Trophoblast cell (in vitro differentiated cells and primary cell): ENCODE measurements around the gene C9orf50.
"Not testable (repeated sequence)": the region's sequence is repeated elsewhere in the genome, so short reads cannot be mapped to it uniquely, and the experiment has no call there.

Experiments
- DNase-seq, 2 donors: peaks; one replicate each; pipeline ENCODE4 v3.0.0-alpha.2; 2016
- H2AFZ ChIP-seq: 2 replicates; pipeline ENCODE4 v1.6.1; 2013; ENCODE audit warnings: low read length, moderate library complexity, mild to moderate bottlenecking; ENCODE audit not compliant: insufficient read depth, poor library complexity
- H2AK5ac ChIP-seq: 2 replicates; pipeline ENCODE4 v1.6.1; 2013; ENCODE audit warnings: mild to moderate bottlenecking, low read length
- H2BK120ac ChIP-seq: 2 replicates; pipeline ENCODE4 v1.6.1; 2013; ENCODE audit warnings: low read length, mild to moderate bottlenecking, moderate library complexity; ENCODE audit not compliant: insufficient read depth, poor library complexity
- H2BK12ac ChIP-seq: 2 replicates; pipeline ENCODE4 v1.6.1; 2013; ENCODE audit warnings: mild to moderate bottlenecking, low read length, moderate library complexity
- H2BK5ac ChIP-seq: 2 replicates; pipeline ENCODE4 v1.6.1; 2013; ENCODE audit warnings: low read length, low read depth, moderate library complexity, mild to moderate bottlenecking; ENCODE audit not compliant: poor library complexity
- H3K14ac ChIP-seq: 2 replicates; pipeline ENCODE4 v1.6.1; 2013; ENCODE audit warnings: mild to moderate bottlenecking, low read length
- H3K18ac ChIP-seq: 2 replicates; pipeline ENCODE4 v1.6.1; 2013; ENCODE audit warnings: mild to moderate bottlenecking, low read length
- H3K23ac ChIP-seq: 2 replicates; pipeline ENCODE4 v1.6.1; 2013; ENCODE audit warnings: low read length
- H3K27ac ChIP-seq: 2 replicates; pipeline ENCODE4 v1.5.1; 2013; ENCODE audit warnings: low read depth, mild to moderate bottlenecking, inconsistent platforms, low read length, moderate library complexity
- H3K27me3 ChIP-seq: 2 replicates; pipeline ENCODE4 v1.6.1; 2013; ENCODE audit warnings: inconsistent platforms, mild to moderate bottlenecking, low read length, moderate library complexity; ENCODE audit not compliant: insufficient read depth
- H3K36me3 ChIP-seq, 2 experiments: 1 replicate in 1 of 2; 2 replicates in 1 of 2; pipeline ENCODE4 v1.6.1; 2013; ENCODE audit warnings: low read length in 2 of 2, mild to moderate bottlenecking in 2 of 2, moderate library complexity in 1 of 2; ENCODE audit not compliant: insufficient read depth in 2 of 2, control insufficient read depth in 1 of 2
- H3K4ac ChIP-seq: 2 replicates; pipeline ENCODE4 v1.6.1; 2013; ENCODE audit warnings: low read depth, mild to moderate bottlenecking, low read length, moderate library complexity
- H3K4me1 ChIP-seq, 2 experiments: 1 replicate in 1 of 2; 2 replicates in 1 of 2; pipeline ENCODE4 v1.6.1; 2013; ENCODE audit warnings: low read length in 2 of 2, mild to moderate bottlenecking in 2 of 2, moderate library complexity in 1 of 2; ENCODE audit not compliant: insufficient read depth in 2 of 2, control insufficient read depth in 1 of 2
- H3K4me2 ChIP-seq: 2 replicates; pipeline ENCODE4 v1.6.1; 2013; ENCODE audit warnings: inconsistent platforms, mild to moderate bottlenecking, low read length, moderate library complexity
- H3K4me3 ChIP-seq: 2 replicates; pipeline ENCODE4 v1.5.1; 2013; ENCODE audit warnings: mild to moderate bottlenecking, low read depth, low read length, inconsistent platforms
- H3K79me1 ChIP-seq: one replicate; pipeline ENCODE4 v1.6.1; 2013; ENCODE audit warnings: low read length
- H3K79me2 ChIP-seq: 2 replicates; pipeline ENCODE4 v1.6.1; 2013; ENCODE audit warnings: low read length, mild to moderate bottlenecking; ENCODE audit not compliant: control insufficient read depth, insufficient read depth, poor library complexity
- H3K9ac ChIP-seq: 2 replicates; pipeline ENCODE4 v1.6.1; 2013; ENCODE audit warnings: mild to moderate bottlenecking, low read length
- H3K9me3 ChIP-seq: 2 replicates; pipeline ENCODE4 v1.6.1; 2013; ENCODE audit warnings: low read depth, mild to moderate bottlenecking, control low read depth, inconsistent platforms, low read length; ENCODE audit not compliant: insufficient read depth
- H4K12ac ChIP-seq: 2 replicates; pipeline ENCODE4 v1.6.1; 2013; ENCODE audit warnings: low read depth, mild to moderate bottlenecking, low read length, moderate library complexity
- H4K8ac ChIP-seq: 2 replicates; pipeline ENCODE4 v1.6.1; 2013; ENCODE audit warnings: low read depth, mild to moderate bottlenecking, low read length, moderate library complexity
- H4K91ac ChIP-seq: one replicate; pipeline ENCODE4 v1.6.1; 2013; ENCODE audit warnings: low read depth, mild to moderate bottlenecking, low read length, moderate library complexity
- WGBS: extraction: QIAGEN DNeasy Blood & Tissue Kit; methylation state at CpG from one replicate; pipeline ENCODE4 v1.1.7; 2013; ENCODE audit warnings: missing lambda C conversion rate; ENCODE audit not compliant: insufficient read length, insufficient coverage; ENCODE audit errors: extremely low coverage; 5-methylcytosine and 5-hydroxymethylcytosine counted together

C9orf50 gene

GRCh38 chr9:129592790-129593189 lies 28.1 kb downstream of the C9orf50 start:
- not testable (repeated sequence) for H3K23ac ChIP-seq, H2BK5ac ChIP-seq, H3K4me3 ChIP-seq, H4K12ac ChIP-seq, H4K91ac ChIP-seq, H3K79me2 ChIP-seq, H3K9me3 ChIP-seq, H2BK12ac ChIP-seq, H2AFZ ChIP-seq, H3K27ac ChIP-seq, H3K4ac ChIP-seq, H2BK120ac ChIP-seq, H3K36me3 ChIP-seq, DNase-seq, H2AK5ac ChIP-seq, H4K8ac ChIP-seq, H3K18ac ChIP-seq, H3K14ac ChIP-seq, H3K27me3 ChIP-seq, H3K9ac ChIP-seq, H3K4me2 ChIP-seq
- Histone ChIP-seq H3K79me1 (peaks cover 21% of the 10 kb centered on the region), H3K4me1 (peaks cover 18 to 19% of the 10 kb centered on the region in 2 experiments)
- no CpG with 5 or more reads among the region's 10 CpGs for whole genome bisulfite sequencing

GRCh38 chr9:129591916-129592315 lies 29.0 kb downstream of the C9orf50 start:
- Histone ChIP-seq H4K8ac (no peak overlapping the region), H2AFZ (no peak overlapping the region), H3K4me1 (peaks cover 14 to 18% of the 10 kb centered on the region in 2 experiments), H4K91ac (no peak overlapping the region), H3K4me2 (no peak overlapping the region), H3K27ac (no peak overlapping the region), H3K14ac (no peak overlapping the region), H3K4me3 (no peak overlapping the region), H3K4ac (no peak overlapping the region), H3K18ac (no peak overlapping the region), H3K9me3 (no peaks in the 10 kb centered on the region), H2BK5ac (no peak overlapping the region), H3K27me3 (no peaks in the 10 kb centered on the region), H3K79me1 (peaks cover 13% of the 10 kb centered on the region), H3K36me3 (no peaks in the 10 kb centered on the region), H2AK5ac (peak overlapping the region; percentile 60), H3K9ac (no peak overlapping the region), H2BK12ac (peak overlapping the region; percentile 30), H2BK120ac (no peak overlapping the region), H3K79me2 (peaks cover 3% of the 10 kb centered on the region), H3K23ac (no peak overlapping the region), H4K12ac (no peak overlapping the region)
- no peak for DNase-seq
- WGBS, result no CpG with 5 or more reads among the region's 5 CpGs

- Histone ChIP-seq H3K27me3 (no peaks in the 10 kb centered on the region), H3K79me1 (peaks cover 2% of the 10 kb centered on the region), H4K91ac (no peak overlapping the region), H3K23ac (no peak overlapping the region), H2BK12ac (no peak overlapping the region), H2AFZ (no peak overlapping the region), H3K4me2 (no peak overlapping the region), H3K4ac (no peak overlapping the region), H2BK120ac (no peak overlapping the region), H3K14ac (no peak overlapping the region), H2BK5ac (no peak overlapping the region), H3K9ac (no peak overlapping the region), H3K36me3 (no peaks in the 10 kb centered on the region), H3K79me2 (no peaks in the 10 kb centered on the region), H3K18ac (no peak overlapping the region), H3K4me3 (no peak overlapping the region), H2AK5ac (no peak overlapping the region), H4K8ac (no peak overlapping the region), H4K12ac (no peak overlapping the region), H3K4me1 (peaks cover 3 to 9% of the 10 kb centered on the region in 2 experiments), H3K9me3 (no peaks in the 10 kb centered on the region), H3K27ac (no peak overlapping the region)
- no peak for DNase-seq
- no CpG with 5 or more reads among the region's 6 CpGs for WGBS
Observed at GRCh38 chr9:129590466-129590865, 30.4 kb downstream of the C9orf50 start.

DNA sequence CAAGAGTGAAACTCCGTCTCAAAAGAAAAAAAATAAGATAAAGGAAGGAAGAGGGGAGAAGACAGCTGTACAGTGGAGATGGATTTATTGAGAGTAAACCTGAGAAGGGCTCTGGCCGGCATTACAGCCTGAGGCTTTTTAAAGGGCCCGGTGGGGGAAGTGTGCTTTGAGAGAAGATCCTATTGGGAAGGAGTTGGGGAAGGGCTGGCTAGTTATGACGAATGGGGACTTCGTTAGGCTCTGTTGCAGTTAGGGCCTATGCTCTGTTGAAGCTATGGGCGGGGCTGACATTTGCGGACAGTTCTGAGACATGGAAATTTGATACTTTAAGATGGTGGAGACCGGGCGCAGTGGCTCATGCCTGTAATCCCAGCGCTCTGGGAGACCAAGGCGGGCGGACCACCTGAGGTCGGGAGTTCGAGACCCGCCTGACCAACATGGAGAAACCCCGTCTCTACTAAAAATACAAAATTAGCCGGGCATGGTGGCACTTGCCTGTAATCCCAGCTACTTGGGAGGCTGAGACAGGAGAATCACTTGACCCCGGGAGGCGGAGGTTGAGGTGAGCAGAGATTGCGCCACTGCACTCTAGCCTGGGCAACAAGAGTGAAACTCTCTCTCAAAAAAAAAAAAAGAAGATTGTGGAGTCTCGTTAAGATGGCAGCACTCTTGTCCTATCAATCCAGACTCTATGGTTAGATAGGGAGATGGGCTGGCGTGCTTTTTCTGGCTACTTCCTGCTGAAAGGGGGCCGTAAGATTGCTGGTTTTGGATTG lies 33.2 kb downstream of the C9orf50 start:
- no peak overlapping the region for H3K4me3 ChIP-seq
- no peak overlapping the region for H2BK5ac ChIP-seq
- no peak overlapping the region for H3K23ac ChIP-seq
- no peaks in the 10 kb centered on the region for H3K79me2 ChIP-seq
- no peak overlapping the region for H3K18ac ChIP-seq
- no peak overlapping the region for H2BK12ac ChIP-seq
- no peak overlapping the region for H2AFZ ChIP-seq
- H3K14ac ChIP-seq, result no peak overlapping the region
- no peak overlapping the region for H3K27ac ChIP-seq
- peak; percentile 59 to 64 for DNase-seq
- no peak overlapping the region for H4K12ac ChIP-seq
- H4K91ac ChIP-seq, result peak overlapping the region; percentile 16
- H4K8ac ChIP-seq, result no peak overlapping the region
- no peaks in the 10 kb centered on the region for H3K27me3 ChIP-seq
- no peaks in the 10 kb centered on the region for H3K9me3 ChIP-seq
- H3K4me1 ChIP-seq, result peaks cover 0 to 7% of the 10 kb centered on the region in 2 experiments
- WGBS, result no CpG with 5 or more reads among the region's 23 CpGs
- H2BK120ac ChIP-seq, result no peak overlapping the region
- H3K4ac ChIP-seq, result no peak overlapping the region
- H3K4me2 ChIP-seq, result no peak overlapping the region
- no peak overlapping the region for H3K9ac ChIP-seq
- H3K36me3 ChIP-seq, result no peaks in the 10 kb centered on the region
- H3K79me1 ChIP-seq, result no peaks in the 10 kb centered on the region
- H2AK5ac ChIP-seq, result no peak overlapping the region
